K562 (cell line): ENCODE measurements around the gene NOTO. TPM values are rescaled to one million over a fixed set of nuclear protein-coding genes. Genes with fewer than 3 reads are reported as not detected.
A peak's percentile ranks its signal among the peaks of the same experiment; 100 is the strongest.

Experiments
- ESRRA ChIP-seq: fragments of 450-650 bp; IDR thresholded peaks from 2 replicates; pipeline ENCODE4 v1.6.1; 2014; ENCODE audit warnings: low read depth, mild to moderate bottlenecking, moderate library complexity, borderline replicate concordance
- FOXJ2 ChIP-seq: fragments of 200-800 bp; sonication (Bioruptor generic); IDR thresholded peaks from 2 replicates; pipeline ENCODE4 v1.6.1; 2016; ENCODE audit warnings: missing genetic modification characterization, missing compliant biosample characterization
- KDM5B ChIP-seq: fragments of 200-600 bp; sonication (generic); IDR thresholded peaks from 2 replicates; pipeline ENCODE4 v1.6.1; 2012; ENCODE audit warnings: low read depth, mild to moderate bottlenecking, moderate library complexity, low read length, control low read depth, inconsistent platforms; ENCODE audit not compliant: insufficient replicate concordance
- MEF2D ChIP-seq: conservative IDR thresholded peaks from 2 replicates; pipeline ENCODE4 v1.6.1; 2016; ENCODE audit warnings: low read depth, missing genetic modification characterization, missing compliant biosample characterization
- NR4A1 ChIP-seq, 2 experiments: fragments of 250-450 bp in 1 of 2; fragments of 450-650 bp in 1 of 2; sonication (Bioruptor Pico) in 1 of 2; IDR thresholded peaks; 2 replicates each; pipeline versions ENCODE4 v1.4.0 to v1.6.1; 2016 to 2020; ENCODE audit warnings: mild to moderate bottlenecking in 2 of 2, missing compliant biosample characterization in 1 of 2, missing genetic modification characterization in 1 of 2, moderate library complexity in 1 of 2
- PHF20 ChIP-seq: fragments of 450-650 bp; IDR thresholded peaks from 2 replicates; pipeline ENCODE4 v1.6.1; 2018; ENCODE audit not compliant: partially characterized antibody
- SMC3 ChIP-seq: conservative IDR thresholded peaks from 2 replicates; pipeline ENCODE4 v1.6.1; 2011; ENCODE audit warnings: low read depth, low read length, improper control_type of control experiment; ENCODE audit not compliant: insufficient read depth
- TOE1 ChIP-seq, 2 experiments: fragments of 450-650 bp in 1 of 2; sonication (generic) in 1 of 2; formaldehyde crosslinking in 1 of 2; IDR thresholded peaks; 2 replicates each; pipeline versions ENCODE4 v1.7.1 to v1.8.0; 2016 to 2022; ENCODE audit warnings: borderline replicate concordance in 2 of 2, mild to moderate bottlenecking in 2 of 2, antibody characterized with exemption in 1 of 2, inconsistent platforms in 1 of 2, low read depth in 1 of 2, missing genetic modification reagents in 1 of 2, moderate library complexity in 1 of 2
- ZBTB40 ChIP-seq, 2 experiments: fragments of 450-650 bp in 1 of 2; sonication (generic) in 1 of 2; formaldehyde crosslinking in 1 of 2; IDR thresholded peaks; 2 replicates each; pipeline versions ENCODE4 v1.7.1 to v1.9.0; 2016 to 2022; ENCODE audit warnings: inconsistent platforms in 1 of 2, mild to moderate bottlenecking in 1 of 2, missing genetic modification reagents in 1 of 2
- ZC3H8 ChIP-seq: fragments of 450-650 bp; IDR thresholded peaks from 2 replicates; pipeline ENCODE4 v1.6.1; 2017
- polyA plus RNA-seq, 8 experiments: library from polyadenylated mRNA; depleted of rRNA in 4 of 8; stranded (reverse) in 5 of 8; unstranded in 3 of 8; fragments of >200 nt; fragmentation: Nextera tagmentation in 2 of 8; fragmentation: Illumina TruSeq in 1 of 8; extraction: Ambion mirVana in 2 of 8; extraction: Trizol in 1 of 8; gene quantifications; 2 replicates each; pipeline versions ENCODE4 v1.2.1 to v1.2.3, GENCODE V29; 2011 to 2014; ENCODE audit warnings: inconsistent platforms in 1 of 8, missing spikeins in 1 of 8
- total RNA-seq, 7 experiments: library from RNA; depleted of rRNA in 6 of 7; stranded (reverse); fragments of >200 nt in 6 of 7; fragmentation: Illumina TruSeq in 2 of 7; extraction: Trizol in 2 of 7; gene quantifications; 2 replicates each; pipeline versions ENCODE4 v1.2.1 to v1.2.3, GENCODE V29; 2011 to 2021; ENCODE audit warnings: low replicate concordance in 1 of 7
- TF ChIP-seq, protein P1 (sequence below), 3 experiments: fragments of 200-800 bp in 1 of 3; fragments of 250-450 bp in 1 of 3; fragments of 450-650 bp in 1 of 3; sonication (Bioruptor Pico) in 1 of 3; sonication (Bioruptor generic) in 1 of 3; formaldehyde crosslinking in 1 of 3; IDR thresholded peaks; 2 replicates each; pipeline versions ENCODE4 v1.6.1 to v1.8.0; 2016 to 2022; ENCODE audit warnings: mild to moderate bottlenecking in 2 of 3, missing genetic modification characterization in 2 of 3, missing compliant biosample characterization in 1 of 3, moderate library complexity in 1 of 3

Gene NOTO
- total and polyA plus RNA-seq, 9 of the 15 experiments (the other 6 are each of a cell fraction or from before 2014, with no cell fraction given), result not detected

- TF ChIP-seq PHF20, result peak; percentile 95
- TF ChIP-seq TOE1 (IDR thresholded peaks at IDR 0.05; ENCODE audit: borderline replicate concordance), result peak; percentile 48; the same call in 1 of the 2 replicates
- TF ChIP-seq TOE1 (CRISPR knock-in tag; IDR thresholded peaks at IDR 0.05; ENCODE audit: borderline replicate concordance, low read depth), result no peak
- TF ChIP-seq, protein P1, sequence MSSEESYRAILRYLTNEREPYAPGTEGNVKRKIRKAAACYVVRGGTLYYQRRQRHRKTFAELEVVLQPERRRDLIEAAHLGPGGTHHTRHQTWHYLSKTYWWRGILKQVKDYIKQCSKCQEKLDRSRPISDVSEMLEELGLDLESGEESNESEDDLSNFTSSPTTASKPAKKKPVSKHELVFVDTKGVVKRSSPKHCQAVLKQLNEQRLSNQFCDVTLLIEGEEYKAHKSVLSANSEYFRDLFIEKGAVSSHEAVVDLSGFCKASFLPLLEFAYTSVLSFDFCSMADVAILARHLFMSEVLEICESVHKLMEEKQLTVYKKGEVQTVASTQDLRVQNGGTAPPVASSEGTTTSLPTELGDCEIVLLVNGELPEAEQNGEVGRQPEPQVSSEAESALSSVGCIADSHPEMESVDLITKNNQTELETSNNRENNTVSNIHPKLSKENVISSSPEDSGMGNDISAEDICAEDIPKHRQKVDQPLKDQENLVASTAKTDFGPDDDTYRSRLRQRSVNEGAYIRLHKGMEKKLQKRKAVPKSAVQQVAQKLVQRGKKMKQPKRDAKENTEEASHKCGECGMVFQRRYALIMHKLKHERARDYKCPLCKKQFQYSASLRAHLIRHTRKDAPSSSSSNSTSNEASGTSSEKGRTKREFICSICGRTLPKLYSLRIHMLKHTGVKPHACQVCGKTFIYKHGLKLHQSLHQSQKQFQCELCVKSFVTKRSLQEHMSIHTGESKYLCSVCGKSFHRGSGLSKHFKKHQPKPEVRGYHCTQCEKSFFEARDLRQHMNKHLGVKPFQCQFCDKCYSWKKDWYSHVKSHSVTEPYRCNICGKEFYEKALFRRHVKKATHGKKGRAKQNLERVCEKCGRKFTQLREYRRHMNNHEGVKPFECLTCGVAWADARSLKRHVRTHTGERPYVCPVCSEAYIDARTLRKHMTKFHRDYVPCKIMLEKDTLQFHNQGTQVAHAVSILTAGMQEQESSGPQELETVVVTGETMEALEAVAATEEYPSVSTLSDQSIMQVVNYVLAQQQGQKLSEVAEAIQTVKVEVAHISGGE (CRISPR knock-in tag; IDR thresholded peaks at IDR 0.05), result peak; percentile 90 to 99 (median 97)
- TF ChIP-seq ZC3H8, result no peak
- TF ChIP-seq ESRRA, result peak; percentile 45; the same call in 1 of the 2 replicates
- TF ChIP-seq MEF2D (tag), result 0 out of 2 replicates have a peak, but pooled peaks have one; percentile 13
- TF ChIP-seq NR4A1 (CRISPR knock-in tag; IDR thresholded peaks at IDR 0.05), result 0 out of 2 replicates have a peak, but pooled peaks have one; percentile 26
- TF ChIP-seq NR4A1 (tag; IDR thresholded peaks at IDR 0.05), result no peak
- TF ChIP-seq ZBTB40 (IDR thresholded peaks at IDR 0.05), result peak; percentile 96
- TF ChIP-seq ZBTB40 (CRISPR knock-in tag; IDR thresholded peaks at IDR 0.05), result no peak
- TF ChIP-seq KDM5B, result peak; percentile 96
- TF ChIP-seq SMC3, result no peak
- no peak for TF ChIP-seq FOXJ2 (tag)
These were observed 31.8 kb downstream of the NOTO start, which contains the start of gene CCT7 (continued) for GRCh38 chr2:73233932-73234832.
